HepG2 (cell line): ENCODE data around the gene CSK. TPM values are rescaled to one million over a fixed set of nuclear protein-coding genes. Genes with fewer than 3 reads are reported as not detected.

ENCODE experiments used
- ELF1 ChIP-seq: sonication (generic); formaldehyde crosslinking; IDR thresholded peaks from 2 replicates; pipeline ENCODE4 v1.4.0; 2020; ENCODE audit warnings: missing genetic modification reagents
- ELF3 ChIP-seq: IDR thresholded peaks from 2 replicates; pipeline ENCODE4 v1.6.1; 2016; ENCODE audit warnings: missing genetic modification reagents, missing compliant biosample characterization
- FOXM1 ChIP-seq: sonication (generic); formaldehyde crosslinking; IDR thresholded peaks from 2 replicates; pipeline ENCODE4 v1.5.0; 2020; ENCODE audit warnings: missing genetic modification reagents
- HNF1B ChIP-seq: sonication (generic); formaldehyde crosslinking; IDR thresholded peaks from 2 replicates; pipeline ENCODE4 v1.5.1; 2020; ENCODE audit warnings: mild to moderate bottlenecking, moderate library complexity, missing genetic modification reagents
- MBD4 ChIP-seq: IDR thresholded peaks from 2 replicates; pipeline ENCODE4 v1.6.1; 2012; ENCODE audit warnings: low read length, inconsistent platforms, borderline replicate concordance
- MLX ChIP-seq: IDR thresholded peaks from 2 replicates; pipeline ENCODE4 v1.6.1; 2016
- MLXIP ChIP-seq: sonication (generic); formaldehyde crosslinking; IDR thresholded peaks from 2 replicates; pipeline ENCODE4 v1.9.0; 2021; ENCODE audit warnings: missing genetic modification reagents, borderline replicate concordance
- MNT ChIP-seq: fragments of 450-650 bp; IDR thresholded peaks from 2 replicates; pipeline ENCODE4 v1.6.1; 2016
- NAIF1 ChIP-seq: sonication (generic); formaldehyde crosslinking; IDR thresholded peaks from 2 replicates; pipeline ENCODE4 v1.5.0; 2020; ENCODE audit warnings: mild to moderate bottlenecking, missing genetic modification reagents, borderline replicate concordance
- NKX3-1 ChIP-seq: sonication (generic); formaldehyde crosslinking; IDR thresholded peaks from 2 replicates; pipeline ENCODE4 v1.5.0; 2020; ENCODE audit warnings: missing genetic modification reagents
- NRL ChIP-seq: sonication (generic); formaldehyde crosslinking; IDR thresholded peaks from 2 replicates; pipeline ENCODE4 v1.5.0; 2020; ENCODE audit warnings: missing genetic modification reagents, mild to moderate bottlenecking, moderate library complexity, borderline replicate concordance
- PRPF4 ChIP-seq: fragments of 200-400 bp; formaldehyde crosslinking; IDR thresholded peaks from 2 replicates; pipeline ENCODE4 v1.6.1; 2016; ENCODE audit warnings: low read length, low read depth; ENCODE audit not compliant: poor library complexity, severe bottlenecking
- RARA ChIP-seq: IDR thresholded peaks from 2 replicates; pipeline ENCODE4 v1.6.1; 2016; ENCODE audit warnings: missing genetic modification reagents, missing compliant biosample characterization
- SRSF1 ChIP-seq: fragments of 200-400 bp; formaldehyde crosslinking; optimal IDR thresholded peaks from 2 replicates; pipeline ENCODE3; 2017; ENCODE audit warnings: mild to moderate bottlenecking, low read depth, low read length, moderate library complexity
- TP53 ChIP-seq: sonication (generic); formaldehyde crosslinking; conservative IDR thresholded peaks from 2 replicates; pipeline ENCODE4 v1.4.0; 2020; ENCODE audit warnings: missing genetic modification reagents
- ZFP90 ChIP-seq: sonication (generic); formaldehyde crosslinking; IDR thresholded peaks from 2 replicates; pipeline ENCODE4 v1.8.0; 2022; ENCODE audit warnings: missing genetic modification reagents, mild to moderate bottlenecking, inconsistent platforms, borderline replicate concordance
- ZNF251 ChIP-seq: sonication (generic); formaldehyde crosslinking; IDR thresholded peaks from 2 replicates; pipeline ENCODE4 v1.9.0; 2021; ENCODE audit warnings: mild to moderate bottlenecking, missing genetic modification reagents
- ZNF607 ChIP-seq: sonication (generic); formaldehyde crosslinking; IDR thresholded peaks from 2 replicates; pipeline ENCODE4 v1.5.1; 2020; ENCODE audit warnings: missing genetic modification reagents, mild to moderate bottlenecking, borderline replicate concordance
- ZNF878 ChIP-seq: sonication (generic); formaldehyde crosslinking; IDR thresholded peaks from 2 replicates; pipeline ENCODE4 v1.8.1; 2023; ENCODE audit warnings: mild to moderate bottlenecking, missing genetic modification reagents, moderate library complexity
- polyA plus RNA-seq, 8 experiments: library from polyadenylated mRNA; depleted of rRNA in 3 of 8; stranded (reverse) in 7 of 8; unstranded in 1 of 8; fragments of >200 nt; fragmentation: Illumina TruSeq in 4 of 8; extraction: Trizol in 4 of 8; gene quantifications; 2 replicates each; pipeline versions ENCODE4 v1.2.1 to v1.2.3, GENCODE V29; 2011 to 2016; ENCODE audit warnings: low read depth in 4 of 8, missing spikeins in 1 of 8, mixed read lengths in 1 of 8; ENCODE audit not compliant: insufficient read depth in 1 of 8
- total RNA-seq, 5 experiments: library from RNA; depleted of rRNA; stranded (reverse); fragments of >200 nt; fragmentation: Illumina TruSeq; extraction: Trizol; gene quantifications; 2 replicates each; pipeline ENCODE4 v1.2.3, GENCODE V29; 2016; ENCODE audit warnings: low read depth in 1 of 5
- TF ChIP-seq, protein P1 (sequence below): IDR thresholded peaks from 2 replicates; pipeline ENCODE4 v1.6.1; 2016; ENCODE audit warnings: low read depth, borderline replicate concordance
- TF ChIP-seq, protein P2 (sequence below): IDR thresholded peaks from 2 replicates; pipeline ENCODE4 v1.6.1; 2018; ENCODE audit warnings: missing genetic modification reagents

Gene CSK
- total and polyA plus RNA-seq, 2 of the 13 experiments (the other 11 are each of a cell fraction or from before 2014, with no cell fraction given) = 12.5 to 21.3 TPM

GRCh38 chr15:74783072-74783807 is 1.4 kb downstream of the CSK start (continued):
- peak; percentile 24 for TF ChIP-seq SRSF1
- peak; percentile 51; the same call in 1 of the 2 replicates for TF ChIP-seq ELF1 (CRISPR knock-in tag)
- peak; percentile 46; the same call in 1 of the 2 replicates for TF ChIP-seq ZNF607 (CRISPR knock-in tag)
- peak; percentile 55; the same call in 1 of the 2 replicates for TF ChIP-seq MLX
- TF ChIP-seq NAIF1 = no peak
- TF ChIP-seq PRPF4 = no peak
- 0 out of 2 replicates have a peak, but pooled peaks have one; percentile 6 for TF ChIP-seq MNT
- TF ChIP-seq MLXIP (CRISPR knock-in tag) = 0 out of 2 replicates have a peak, but pooled peaks have one; percentile 24
- TF ChIP-seq, protein P1, sequence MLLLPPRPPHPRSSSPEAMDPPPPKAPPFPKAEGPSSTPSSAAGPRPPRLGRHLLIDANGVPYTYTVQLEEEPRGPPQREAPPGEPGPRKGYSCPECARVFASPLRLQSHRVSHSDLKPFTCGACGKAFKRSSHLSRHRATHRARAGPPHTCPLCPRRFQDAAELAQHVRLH = no peak
- TF ChIP-seq HNF1B = no peak; the same call in 1 of the 2 replicates
- peak; percentile 85; the same call in 1 of the 2 replicates for TF ChIP-seq ZNF878 (CRISPR knock-in tag)
- 0 out of 2 replicates have a peak, but pooled peaks have one; percentile 28 for TF ChIP-seq NKX3-1 (CRISPR knock-in tag)
- TF ChIP-seq FOXM1 = no peak
- no peak for TF ChIP-seq MBD4
- TF ChIP-seq TP53 (CRISPR knock-in tag) = 0 out of 2 replicates have a peak, but pooled peaks have one; percentile 49
- TF ChIP-seq NRL (CRISPR knock-in tag) = no peak
- TF ChIP-seq, protein P2, sequence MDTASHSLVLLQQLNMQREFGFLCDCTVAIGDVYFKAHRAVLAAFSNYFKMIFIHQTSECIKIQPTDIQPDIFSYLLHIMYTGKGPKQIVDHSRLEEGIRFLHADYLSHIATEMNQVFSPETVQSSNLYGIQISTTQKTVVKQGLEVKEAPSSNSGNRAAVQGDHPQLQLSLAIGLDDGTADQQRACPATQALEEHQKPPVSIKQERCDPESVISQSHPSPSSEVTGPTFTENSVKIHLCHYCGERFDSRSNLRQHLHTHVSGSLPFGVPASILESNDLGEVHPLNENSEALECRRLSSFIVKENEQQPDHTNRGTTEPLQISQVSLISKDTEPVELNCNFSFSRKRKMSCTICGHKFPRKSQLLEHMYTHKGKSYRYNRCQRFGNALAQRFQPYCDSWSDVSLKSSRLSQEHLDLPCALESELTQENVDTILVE (CRISPR knock-in tag) = no peak
- peak; percentile 35; the same call in 1 of the 2 replicates for TF ChIP-seq RARA (CRISPR knock-in tag)
- TF ChIP-seq ZFP90 = no peak
- no peak for TF ChIP-seq ZNF251 (CRISPR knock-in tag)
- 0 out of 2 replicates have a peak, but pooled peaks have one; percentile 44 for TF ChIP-seq ELF3 (CRISPR knock-in tag)
